GM18951 (cell line): ENCODE measurements around the gene SLC38A3.

ENCODE experiments used
- POLR2A ChIP-seq: IDR thresholded peaks from 4 replicates; pipeline ENCODE4 v1.6.1; 2011; ENCODE audit warnings: mild to moderate bottlenecking; ENCODE audit not compliant: insufficient read length, insufficient read depth; ENCODE audit errors: extremely low read depth
- in situ Hi-C: fragments of 300-500 bp; cut with MboI; formaldehyde crosslinking; loops from one replicate; pipeline ENCODE4 v1.12.0; 2022; ENCODE audit warnings: low sequenced_read_pairs, mixed read lengths, inconsistent platforms; ENCODE audit not compliant: unreplicated experiment

SLC38A3 gene

GRCh38 chr3:50229490-50229889 lies 24.4 kb downstream of the SLC38A3 start:
- in situ Hi-C loops, result no loop called here
- no peak for TF ChIP-seq POLR2A

GRCh38 chr3:50230104-50230793 lies 25.2 kb downstream of the SLC38A3 start:
- in situ Hi-C loops, result no loop called here
- TF ChIP-seq POLR2A, result no peak

DNA sequence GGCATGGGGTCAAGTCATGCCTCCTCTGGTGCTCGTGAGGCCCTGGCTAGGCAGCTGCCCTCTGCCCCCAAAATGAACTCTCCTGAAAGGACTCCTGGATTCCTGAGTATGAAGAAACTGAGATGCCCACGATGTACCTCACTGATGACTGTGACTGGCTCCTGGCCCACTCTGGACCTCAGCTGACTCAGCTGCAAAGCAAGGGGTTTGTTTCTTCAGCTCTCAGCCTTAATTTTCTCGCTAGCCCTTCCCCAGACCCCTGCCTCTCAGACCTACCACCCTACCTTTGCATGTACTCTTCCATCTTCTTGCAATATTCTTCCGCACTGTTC lies 25.7 kb downstream of the SLC38A3 start:
- TF ChIP-seq POLR2A, result no peak

GRCh38 chr3:50231581-50231980 lies 26.5 kb downstream of the SLC38A3 start:
- TF ChIP-seq POLR2A, result no peak
- in situ Hi-C loops, result no loop called here

More for the DNA sequence above, 25.7 kb downstream of the SLC38A3 start:
- in situ Hi-C loops, result no loop called here

DNA sequence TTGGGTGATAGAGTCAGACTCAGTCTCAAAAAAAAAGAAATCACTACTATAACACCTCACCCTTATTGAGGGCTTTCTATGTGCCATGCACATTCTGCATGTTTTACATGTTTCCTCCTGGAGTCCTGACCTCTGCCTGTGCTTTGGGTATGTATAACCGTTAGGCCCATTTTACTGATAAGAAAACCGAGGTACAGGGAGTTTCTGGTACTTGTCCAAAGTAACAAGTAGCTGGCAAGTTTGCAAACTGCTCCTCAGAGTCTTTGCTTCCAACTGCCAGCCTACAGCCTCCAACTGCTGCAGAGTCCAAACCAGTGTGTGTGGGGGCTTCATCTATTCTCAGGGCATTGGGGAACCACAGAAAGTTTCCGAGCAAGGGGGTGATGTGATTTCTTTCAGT lies 27.2 kb downstream of the SLC38A3 start:
- in situ Hi-C loops, result no loop called here
- no peak for TF ChIP-seq POLR2A

GRCh38 chr3:50233176-50233575 lies 28.1 kb downstream of the SLC38A3 start:
- in situ Hi-C loops, result no loop called here

DNA sequence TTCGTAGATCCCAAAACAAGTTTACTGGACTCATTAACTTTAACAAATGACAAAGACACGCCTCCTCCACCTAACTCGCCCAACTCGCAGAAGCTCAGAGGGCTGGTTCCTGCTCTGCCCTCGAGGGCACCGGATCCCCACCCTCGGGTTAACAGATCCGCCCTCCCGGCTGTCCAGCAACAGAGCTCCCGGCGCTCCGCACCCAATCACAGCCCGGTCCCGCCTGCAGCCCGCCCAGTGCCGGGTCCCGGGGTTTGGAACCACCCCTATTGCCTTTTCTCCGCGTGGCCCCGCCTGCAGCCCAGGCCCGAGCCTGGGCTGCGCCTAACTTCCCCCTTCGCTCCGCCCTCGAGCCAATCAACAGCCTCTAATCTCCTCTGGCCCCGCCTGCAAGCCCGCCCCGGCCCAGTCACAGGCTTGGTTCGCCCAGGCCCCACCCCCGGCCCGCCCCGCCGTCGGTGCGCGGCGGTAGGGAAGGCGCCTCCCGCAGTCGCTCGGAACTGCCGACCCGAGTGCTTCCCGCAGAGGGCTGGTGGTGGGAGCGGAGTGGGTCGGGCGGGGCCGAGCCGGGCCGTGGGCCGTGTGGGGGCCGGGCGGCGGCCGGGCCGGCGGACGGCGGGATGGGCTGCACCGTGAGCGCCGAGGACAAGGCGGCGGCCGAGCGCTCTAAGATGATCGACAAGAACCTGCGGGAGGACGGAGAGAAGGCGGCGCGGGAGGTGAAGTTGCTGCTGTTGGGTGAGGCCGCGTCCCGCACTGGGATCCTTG lies 30.8 kb downstream of the SLC38A3 start, which contains the start of gene GNAI2:
Gene GNAI2 (plus strand): TSS at position 489 of the 768 bp plus-strand sequence. CDS start 132 bp downstream, at position 621.
- in situ Hi-C loops, result no loop called here
- peak; percentile 99 for TF ChIP-seq POLR2A

More at GRCh38 chr3:50233176-50233575, 28.1 kb downstream of the SLC38A3 start:
- TF ChIP-seq POLR2A, result no peak

- TF ChIP-seq POLR2A, result no peak
- in situ Hi-C loops, result no loop called here
Measured at GRCh38 chr3:50236484-50237132, 31.5 kb downstream of the SLC38A3 start.

DNA sequence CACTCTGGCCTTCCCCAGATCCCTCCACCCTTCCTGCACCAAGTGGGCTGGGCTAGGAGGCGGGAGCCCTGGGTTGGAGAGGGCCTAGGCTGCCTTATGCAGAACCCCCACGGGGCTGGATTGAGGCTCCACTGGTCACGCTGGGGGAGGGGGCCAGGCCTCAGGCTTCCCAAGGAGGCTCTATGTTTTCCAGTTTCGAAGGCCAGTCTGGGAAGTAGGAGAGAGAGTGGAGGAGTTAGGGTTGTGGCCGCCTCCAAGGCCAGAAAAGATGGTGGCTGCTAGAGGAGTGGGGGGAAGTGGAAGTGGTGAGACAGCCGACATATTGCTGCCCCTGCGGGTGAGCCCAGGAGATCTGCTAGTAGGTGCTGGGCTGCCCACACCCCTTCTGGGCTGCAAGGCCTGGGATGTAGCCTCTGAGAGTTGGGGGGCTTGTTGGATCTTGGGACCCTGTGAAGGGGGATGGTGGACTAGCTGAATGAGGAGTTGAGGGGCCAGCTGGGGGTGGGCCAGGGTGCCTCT lies 32.1 kb downstream of the SLC38A3 start:
- in situ Hi-C loops, result no loop called here
- no peak for TF ChIP-seq POLR2A

GRCh38 chr3:50237754-50238548 lies 32.9 kb downstream of the SLC38A3 start:
- in situ Hi-C loops, result no loop called here
- peak; percentile 72 for TF ChIP-seq POLR2A

DNA sequence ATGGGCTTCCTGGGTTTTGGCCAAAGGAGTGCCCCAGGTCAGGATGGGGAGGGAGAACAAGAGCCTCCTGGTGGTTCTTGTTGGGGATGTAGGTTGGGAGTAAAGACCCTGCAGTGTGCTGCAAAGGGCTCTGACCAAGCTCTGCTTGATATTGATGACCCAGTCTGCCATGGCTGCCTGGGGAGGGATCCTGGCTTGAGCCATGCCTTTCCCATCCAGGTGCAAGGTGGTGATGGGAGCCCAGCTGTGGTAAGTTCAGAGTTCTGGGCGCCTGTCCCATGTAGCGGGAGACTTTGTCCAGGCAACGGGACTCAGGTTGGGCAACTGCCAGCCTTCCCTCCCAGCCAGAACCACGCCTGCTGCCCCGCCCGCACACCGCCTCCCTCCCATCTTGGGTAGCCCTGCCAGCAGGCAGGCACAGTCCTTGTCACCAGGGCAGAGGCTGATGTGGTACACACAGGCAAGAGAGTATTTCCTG lies 33.5 kb downstream of the SLC38A3 start:
- TF ChIP-seq POLR2A, result no peak
- in situ Hi-C loops, result no loop called here

- no peak for TF ChIP-seq POLR2A
- in situ Hi-C loops, result no loop called here
Measured at GRCh38 chr3:50239649-50240048, 34.6 kb downstream of the SLC38A3 start.
